ENCODE measurements around the gene KIF22.

DNA sequence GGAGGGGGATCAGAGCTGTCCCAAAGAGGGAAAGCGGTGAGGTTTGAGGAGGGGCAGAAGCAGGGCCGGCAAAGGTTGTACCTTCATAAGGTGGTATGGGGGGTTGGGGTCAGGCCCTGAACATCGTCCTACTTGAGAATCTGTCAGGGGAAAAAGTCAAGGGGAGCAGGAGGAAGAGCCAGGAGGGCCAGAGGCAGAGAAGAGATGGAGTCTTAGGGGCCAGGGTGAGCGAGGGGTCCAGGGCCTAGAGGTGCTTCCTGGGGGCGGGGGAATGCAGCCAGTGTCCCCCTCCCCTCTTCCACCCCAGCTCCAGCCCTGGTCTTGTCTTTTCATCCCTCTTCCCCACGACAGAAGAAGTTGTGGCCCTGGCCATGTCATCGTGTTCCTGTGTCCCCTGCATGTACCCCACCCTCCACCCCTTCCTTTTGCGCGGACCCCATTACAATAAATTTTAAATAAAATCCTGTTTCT is 20.2 kb downstream of the KIF22 start:
- TF ChIP-seq, protein P1, sequence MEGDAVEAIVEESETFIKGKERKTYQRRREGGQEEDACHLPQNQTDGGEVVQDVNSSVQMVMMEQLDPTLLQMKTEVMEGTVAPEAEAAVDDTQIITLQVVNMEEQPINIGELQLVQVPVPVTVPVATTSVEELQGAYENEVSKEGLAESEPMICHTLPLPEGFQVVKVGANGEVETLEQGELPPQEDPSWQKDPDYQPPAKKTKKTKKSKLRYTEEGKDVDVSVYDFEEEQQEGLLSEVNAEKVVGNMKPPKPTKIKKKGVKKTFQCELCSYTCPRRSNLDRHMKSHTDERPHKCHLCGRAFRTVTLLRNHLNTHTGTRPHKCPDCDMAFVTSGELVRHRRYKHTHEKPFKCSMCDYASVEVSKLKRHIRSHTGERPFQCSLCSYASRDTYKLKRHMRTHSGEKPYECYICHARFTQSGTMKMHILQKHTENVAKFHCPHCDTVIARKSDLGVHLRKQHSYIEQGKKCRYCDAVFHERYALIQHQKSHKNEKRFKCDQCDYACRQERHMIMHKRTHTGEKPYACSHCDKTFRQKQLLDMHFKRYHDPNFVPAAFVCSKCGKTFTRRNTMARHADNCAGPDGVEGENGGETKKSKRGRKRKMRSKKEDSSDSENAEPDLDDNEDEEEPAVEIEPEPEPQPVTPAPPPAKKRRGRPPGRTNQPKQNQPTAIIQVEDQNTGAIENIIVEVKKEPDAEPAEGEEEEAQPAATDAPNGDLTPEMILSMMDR (IDR thresholded peaks at IDR 0.05) = no peak
- no peak for TF ChIP-seq SIN3A (IDR thresholded peaks at IDR 0.05; ENCODE audit: borderline replicate concordance, insufficient read depth, low read depth, low read length)
- TF ChIP-seq POLR2AphosphoS5 (IDR thresholded peaks at IDR 0.05; ENCODE audit: low read depth, low read length) = no peak
